ENCODE data around the gene ZSWIM5. TPM values are rescaled to one million over a fixed set of nuclear protein-coding genes. Genes with fewer than 3 reads are reported as not detected.
A peak's percentile ranks its signal among the peaks of the same experiment; 100 is the strongest.

ZSWIM5 gene
- total RNA-seq, 1 donor, result 0.43 TPM

- DNase-seq (ENCODE audit: low read depth), result peak; percentile 83
- peak; percentile 88 for TF ChIP-seq CTCF (IDR thresholded peaks at IDR 0.05; ENCODE audit: insufficient read depth, low read depth, low read length)
- no peak overlapping the region for H3K4me3 ChIP-seq (ENCODE audit: low read depth, low read length)
Observed at GRCh38 chr1:45014321-45015028, 191.9 kb downstream of the ZSWIM5 start.

- H3K4me3 ChIP-seq (ENCODE audit: low read depth, low read length), result no peak overlapping the region
- no peak for TF ChIP-seq CTCF (IDR thresholded peaks at IDR 0.05; ENCODE audit: insufficient read depth, low read depth, low read length)
- DNase-seq (ENCODE audit: low read depth), result no peak
Observed at GRCh38 chr1:45013551-45014209, 192.7 kb downstream of the ZSWIM5 start.

DNA sequence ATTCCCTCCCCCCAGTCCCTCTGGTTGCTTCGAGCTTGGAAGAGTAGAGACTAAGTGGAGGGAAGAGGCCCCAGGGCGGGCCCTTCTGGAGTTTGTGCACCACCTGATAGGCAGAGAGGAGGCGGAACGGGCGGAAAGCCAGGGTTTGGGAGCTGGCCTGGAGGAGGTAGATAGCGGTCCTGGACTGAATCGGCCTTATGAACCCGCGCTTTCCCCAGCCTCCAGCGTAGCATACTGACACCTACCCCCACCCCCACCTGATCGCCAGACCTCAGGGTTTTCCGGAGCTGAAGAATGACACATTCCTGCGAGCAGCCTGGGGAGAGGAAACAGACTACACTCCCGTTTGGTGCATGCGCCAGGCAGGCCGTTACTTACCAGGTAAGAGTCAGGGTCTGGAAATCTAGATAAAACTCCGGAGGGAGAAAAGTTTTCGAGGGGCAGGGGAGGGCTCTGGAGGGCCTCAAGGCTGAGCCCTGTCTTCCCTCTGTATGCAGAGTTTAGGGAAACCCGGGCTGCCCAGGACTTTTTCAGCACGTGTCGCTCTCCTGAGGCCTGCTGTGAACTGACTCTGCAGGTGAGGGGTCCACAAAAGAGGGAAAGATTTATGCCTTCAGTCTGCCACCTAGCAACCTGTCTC, 193.6 kb downstream of the ZSWIM5 start:
- TF ChIP-seq CTCF (IDR thresholded peaks at IDR 0.05; ENCODE audit: insufficient read depth, low read depth, low read length), result no peak
- DNase-seq (ENCODE audit: low read depth), result peak; percentile 60
- peak overlapping the region; percentile 69 for H3K4me3 ChIP-seq (ENCODE audit: low read depth, low read length)

DNA sequence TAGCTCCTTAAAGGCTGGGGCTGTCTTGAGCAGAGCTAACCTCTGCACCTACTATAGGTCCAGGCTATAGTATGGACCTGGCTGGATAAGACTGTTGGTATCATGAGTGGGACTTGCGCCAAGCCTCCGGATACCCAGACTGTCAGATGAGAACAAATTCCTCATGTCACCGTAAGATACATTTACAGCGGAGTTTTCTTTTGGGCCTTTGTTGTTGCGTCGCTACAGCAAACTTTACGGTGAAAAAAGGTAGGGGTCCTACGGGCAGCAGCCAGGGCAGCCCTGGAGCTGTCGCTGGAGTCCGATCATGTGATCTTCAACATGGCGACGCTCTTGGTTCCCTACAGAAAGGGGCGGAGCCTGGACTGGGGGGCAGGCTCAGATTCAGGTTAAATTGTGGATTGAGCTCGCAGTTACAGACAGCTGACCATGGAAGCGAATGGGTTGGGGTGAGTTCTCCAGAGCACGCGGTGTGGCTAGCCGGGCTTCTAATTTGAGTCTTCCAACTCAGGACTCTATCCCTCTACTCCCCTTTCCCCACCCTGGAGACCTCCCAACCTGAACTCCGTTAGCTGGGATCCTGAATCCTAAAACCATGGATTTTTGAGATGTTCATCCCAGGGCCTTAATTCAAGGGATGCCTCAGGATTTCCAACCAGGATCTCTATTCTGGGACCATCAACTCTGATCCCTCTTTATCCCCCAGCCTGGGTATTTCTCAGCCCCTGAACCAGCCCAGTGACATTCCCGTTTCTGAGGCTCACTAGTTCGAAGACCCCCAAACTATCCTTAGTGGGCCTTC, 194.4 kb downstream of the ZSWIM5 start, which contains the start of gene UROD:
Gene UROD, plus strand, starts transcription at position 418 of the 802 bp plus-strand sequence. Its CDS starts 12 bp downstream, at position 430.
- no peak for TF ChIP-seq CTCF (IDR thresholded peaks at IDR 0.05; ENCODE audit: insufficient read depth, low read depth, low read length)
- DNase-seq (ENCODE audit: low read depth), result peak; percentile 97
- H3K4me3 ChIP-seq (ENCODE audit: low read depth, low read length), result peak within 1 kb of the TSS; percentile 69

- peak; percentile 72 for DNase-seq (ENCODE audit: low read depth)
- TF ChIP-seq CTCF (IDR thresholded peaks at IDR 0.05; ENCODE audit: insufficient read depth, low read depth, low read length), result no peak
- peak within 1 kb of the TSS; percentile 69 for H3K4me3 ChIP-seq (ENCODE audit: low read depth, low read length)
Observed at GRCh38 chr1:45010855-45011811, 195.3 kb downstream of the ZSWIM5 start, which contains the start of gene HECTD3. HECTD3 (minus strand) TSS chr1:45011324; CDS start chr1:45011257, 67 bp downstream.

Measured in fibroblast of villous mesenchyme (primary cell).